B cell (primary cell): ENCODE measurements around the gene HRC. TPM values are rescaled to one million over a fixed set of nuclear protein-coding genes. Genes with fewer than 3 reads are reported as not detected.

Experiments used
- ATAC-seq: fragments of 200-7000 bp; cut with Tn5 transposase; one replicate; pipeline ENCODE4 v1.10.0; 2021; ENCODE audit warnings: low read depth, mild to moderate bottlenecking, moderate number of reproducible peaks, moderate library complexity
- CTCF ChIA-PET: fragments of 350-600 bp; sonication (Branson Sonifier 250); formaldehyde crosslinking; loops from one replicate; lab custom pipeline; 2021; ENCODE audit warnings: antibody characterized with exemption, inconsistent platforms; lab: Charles Lee
- POLR2A ChIA-PET: fragments of 350-600 bp; sonication (Branson Sonifier 250); formaldehyde crosslinking; loops from one replicate; lab custom pipeline; 2021; ENCODE audit warnings: antibody characterized with exemption; lab: Charles Lee
- DNase-seq: peaks from one replicate; pipeline ENCODE4 v3.0.0; 2013
- H2AFZ ChIP-seq: 2 replicates; pipeline ENCODE4 v1.6.1; 2012; ENCODE audit warnings: mild to moderate bottlenecking, low read depth, low read length; ENCODE audit not compliant: insufficient read depth, poor library complexity, severe bottlenecking
- H3K27ac ChIP-seq, 2 donors: 1 replicate in 1 of 2; 2 replicates in 1 of 2; pipeline ENCODE4 v1.5.1; 2012 to 2013; ENCODE audit warnings: low read length in 2 of 2, mild to moderate bottlenecking in 2 of 2, moderate library complexity in 1 of 2
- H3K27me3 ChIP-seq, 4 experiments: fragments of 200-600 bp in 1 of 4; sonication (generic) in 1 of 4; replicated peaks in 1 of 4; 1 replicate in 2 of 4; 2 replicates in 2 of 4; pipeline versions ENCODE4 v1.6.1 to v1.7.0; 2013 to 2016; ENCODE audit warnings: low read length in 3 of 4, mild to moderate bottlenecking in 2 of 4, mixed read lengths in 1 of 4, moderate library complexity in 1 of 4; ENCODE audit not compliant: insufficient read depth in 4 of 4, control insufficient read depth in 3 of 4; ENCODE audit errors: control extremely low read depth in 1 of 4
- H3K36me3 ChIP-seq, 2 experiments: replicated peaks in 1 of 2; 1 replicate in 1 of 2; 2 replicates in 1 of 2; pipeline versions ENCODE4 v1.6.1 to v1.7.1; 2013; ENCODE audit warnings: low read length in 1 of 2; ENCODE audit not compliant: insufficient read depth in 2 of 2, control insufficient read depth in 1 of 2; ENCODE audit errors: control extremely low read depth in 1 of 2, extremely low read depth in 1 of 2
- H3K4me1 ChIP-seq, 2 donors: fragments of 200-600 bp in 1 of 2; sonication (generic) in 1 of 2; 1 replicate in 1 of 2; 2 replicates in 1 of 2; pipeline versions ENCODE4 v1.5.1 to v1.6.1; 2013 to 2017; ENCODE audit warnings: low read length in 2 of 2; ENCODE audit not compliant: control insufficient read depth in 2 of 2, insufficient read depth in 2 of 2
- H3K4me2 ChIP-seq: replicated peaks from 2 replicates; pipeline ENCODE3; 2012; ENCODE audit warnings: mild to moderate bottlenecking, low read depth, low read length; ENCODE audit not compliant: poor library complexity, severe bottlenecking
- H3K4me3 ChIP-seq, 5 experiments: fragments of 200-600 bp in 1 of 5; sonication (generic) in 1 of 5; 1 replicate in 3 of 5; 2 replicates in 2 of 5; pipeline versions ENCODE4 v1.5.1 to v1.7.0; 2011 to 2016; ENCODE audit warnings: low read length in 4 of 5, mild to moderate bottlenecking in 4 of 5, low read depth in 2 of 5, control low read depth in 1 of 5, moderate library complexity in 1 of 5; ENCODE audit not compliant: insufficient read depth in 1 of 5; ENCODE audit errors: control extremely low read depth in 1 of 5, extremely low read depth in 1 of 5
- H3K79me2 ChIP-seq: fragments of 200-600 bp; sonication (generic); one replicate; pipeline ENCODE4 v1.6.0; 2016; ENCODE audit warnings: low read length; ENCODE audit not compliant: control insufficient read depth, insufficient read depth
- H3K9ac ChIP-seq: fragments of 200-600 bp; sonication (generic); 2 replicates; pipeline ENCODE4 v1.6.1; 2017; ENCODE audit warnings: mild to moderate bottlenecking, low read length, moderate library complexity
- H3K9me3 ChIP-seq, 3 donors: one replicate each; pipeline versions ENCODE4 v1.6.1 to v1.7.1; 2013; ENCODE audit warnings: low read length in 2 of 3; ENCODE audit not compliant: control insufficient read depth in 2 of 3, insufficient read depth in 1 of 3; ENCODE audit errors: control extremely low read depth in 1 of 3
- H4K20me1 ChIP-seq: 2 replicates; pipeline ENCODE4 v1.6.0; 2012; ENCODE audit warnings: mild to moderate bottlenecking, low read length; ENCODE audit not compliant: insufficient read depth, control insufficient read depth, poor library complexity, severe bottlenecking
- H3K27ac Mint-ChIP-seq: one replicate; pipeline ENCODE4 v1.8.0; 2021; ENCODE audit warnings: mixed read lengths
- H3K27me3 Mint-ChIP-seq: one replicate; pipeline ENCODE4 v1.8.0; 2021; ENCODE audit warnings: mixed read lengths
- H3K4me1 Mint-ChIP-seq: one replicate; pipeline ENCODE4 v1.8.0; 2021; ENCODE audit warnings: mixed read lengths
- H3K4me3 Mint-ChIP-seq: one replicate; pipeline ENCODE4 v1.8.0; 2021; ENCODE audit warnings: mixed read lengths
- H3K9me3 Mint-ChIP-seq: one replicate; pipeline ENCODE4 v1.8.0; 2022; ENCODE audit warnings: mixed read lengths; ENCODE audit not compliant: insufficient read depth
- EZH2 ChIP-seq: IDR thresholded peaks from 2 replicates; pipeline ENCODE4 v1.6.1; 2012; ENCODE audit warnings: borderline replicate concordance, low read depth, mild to moderate bottlenecking, moderate library complexity, low read length; ENCODE audit not compliant: insufficient read depth, poor library complexity, severe bottlenecking
- whole genome bisulfite sequencing: methylation state at CpG from one replicate; pipeline ENCODE4 v1.1.5; 2013; ENCODE audit warnings: missing lambda C conversion rate; ENCODE audit not compliant: insufficient coverage; 5-methylcytosine and 5-hydroxymethylcytosine counted together
- intact Hi-C: fragments of 100-400 bp; cut with micrococcal nuclease; formaldehyde crosslinking; loops from one replicate; pipeline ENCODE4 v1.10.0; 2022
- polyA plus RNA-seq: library from polyadenylated mRNA; depleted of rRNA; stranded (reverse); fragments of >200 nt; gene quantifications from 2 replicates; pipeline ENCODE4 v1.2.3, GENCODE V29; 2012
- total RNA-seq, 2 donors: library from RNA; stranded (reverse); fragments of 120-200 nt in 1 of 2; gene quantifications; 1 replicate in 1 of 2; 2 replicates in 1 of 2; pipeline versions ENCODE4 v1.2.3 to v1.2.4, GENCODE V29; 2013 to 2022
- TF ChIP-seq, protein P1 (sequence below): fragments of 200-600 bp; IDR thresholded peaks from one replicate; pipeline ENCODE4 v1.8.0; 2022; ENCODE audit warnings: antibody characterized with exemption, mild to moderate bottlenecking

The HRC gene
- total and polyA plus RNA-seq, 2 donors (not counting 1 experiment from before 2014, with no cell fraction given): not detected

DNA sequence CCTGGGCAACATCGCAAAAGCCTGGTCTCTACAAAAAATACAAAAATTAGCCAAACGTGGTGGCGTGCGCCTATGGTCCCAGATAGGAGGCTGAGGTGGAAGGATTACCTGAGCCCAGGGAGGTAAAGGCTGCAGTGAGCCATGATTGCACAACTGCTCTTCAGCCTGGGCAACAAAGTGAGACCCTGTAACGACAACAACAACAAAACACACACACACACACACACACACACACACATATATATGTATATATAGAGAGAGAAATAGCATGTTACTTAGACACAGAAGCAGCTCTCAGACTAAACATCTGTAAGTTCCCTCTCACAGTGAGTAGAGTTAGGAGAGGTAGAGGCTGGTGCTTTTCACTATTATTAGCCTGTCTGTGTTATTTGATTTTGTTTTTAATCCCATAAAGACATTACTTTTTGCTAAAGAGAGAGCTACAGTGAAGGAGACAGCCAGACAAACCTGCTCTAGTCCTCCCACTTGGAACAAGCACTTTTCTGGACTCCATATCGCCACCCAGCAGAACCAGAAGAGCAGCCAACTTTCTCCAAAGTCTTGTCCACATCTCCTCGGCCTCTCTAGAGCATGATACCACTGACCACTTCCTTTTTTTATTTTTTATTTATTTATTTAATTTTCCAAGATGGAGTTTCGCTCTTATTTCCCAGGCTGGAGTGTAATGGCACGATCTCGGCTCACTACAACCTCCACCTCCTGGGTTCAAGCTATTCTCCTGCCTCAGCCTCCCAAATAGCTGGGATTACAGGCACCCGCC is 43.8 kb downstream of the HRC start:
- H3K4me2 ChIP-seq: no peak overlapping the region
- no peak for DNase-seq
- H4K20me1 ChIP-seq: peaks cover 19% of the 10 kb centered on the region
- no peak overlapping the region for H3K9ac ChIP-seq
- no CpG with 5 or more reads among the region's 11 CpGs for WGBS
- H3K79me2 ChIP-seq: no peaks in the 10 kb centered on the region
- no peak overlapping the region for H3K4me3 ChIP-seq
- Mint-ChIP-seq H3K9me3 (no peaks in the 10 kb centered on the region), H3K27ac (no peak overlapping the region), H3K4me1 (peaks cover 22% of the 10 kb centered on the region), H3K27me3 (no peaks in the 10 kb centered on the region), H3K4me3 (no peak overlapping the region)
- no peaks in the 10 kb centered on the region for H3K9me3 ChIP-seq
- no peak for TF ChIP-seq EZH2
- TF ChIP-seq, protein P1, sequence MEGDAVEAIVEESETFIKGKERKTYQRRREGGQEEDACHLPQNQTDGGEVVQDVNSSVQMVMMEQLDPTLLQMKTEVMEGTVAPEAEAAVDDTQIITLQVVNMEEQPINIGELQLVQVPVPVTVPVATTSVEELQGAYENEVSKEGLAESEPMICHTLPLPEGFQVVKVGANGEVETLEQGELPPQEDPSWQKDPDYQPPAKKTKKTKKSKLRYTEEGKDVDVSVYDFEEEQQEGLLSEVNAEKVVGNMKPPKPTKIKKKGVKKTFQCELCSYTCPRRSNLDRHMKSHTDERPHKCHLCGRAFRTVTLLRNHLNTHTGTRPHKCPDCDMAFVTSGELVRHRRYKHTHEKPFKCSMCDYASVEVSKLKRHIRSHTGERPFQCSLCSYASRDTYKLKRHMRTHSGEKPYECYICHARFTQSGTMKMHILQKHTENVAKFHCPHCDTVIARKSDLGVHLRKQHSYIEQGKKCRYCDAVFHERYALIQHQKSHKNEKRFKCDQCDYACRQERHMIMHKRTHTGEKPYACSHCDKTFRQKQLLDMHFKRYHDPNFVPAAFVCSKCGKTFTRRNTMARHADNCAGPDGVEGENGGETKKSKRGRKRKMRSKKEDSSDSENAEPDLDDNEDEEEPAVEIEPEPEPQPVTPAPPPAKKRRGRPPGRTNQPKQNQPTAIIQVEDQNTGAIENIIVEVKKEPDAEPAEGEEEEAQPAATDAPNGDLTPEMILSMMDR: no peak
- peaks cover 0 to 25% of the 10 kb centered on the region in 2 experiments for H3K36me3 ChIP-seq
- H2AFZ ChIP-seq: no peak overlapping the region
- CTCF ChIA-PET: interaction anchor here (0.9 to 2.0 kb wide), 4 partner anchors 11 to 37 kb away, joined by 3 to 8 read pairs (median 5); no protein-coding TSS in a partner anchor
- peaks cover 5 to 17% of the 10 kb centered on the region in 2 donors for H3K4me1 ChIP-seq
- H3K27me3 ChIP-seq: no peaks in the 10 kb centered on the region
- intact Hi-C loops: loop anchor here (5.0 to 10.0 kb wide), 4 partner anchors 36 to 563 kb away; partner anchors contain the start of genes DBP, GYS1, PRMT1 and RUVBL2
- no peak overlapping the region for H3K27ac ChIP-seq
- POLR2A ChIA-PET: no interaction called here
- ATAC-seq: no peak

DNA sequence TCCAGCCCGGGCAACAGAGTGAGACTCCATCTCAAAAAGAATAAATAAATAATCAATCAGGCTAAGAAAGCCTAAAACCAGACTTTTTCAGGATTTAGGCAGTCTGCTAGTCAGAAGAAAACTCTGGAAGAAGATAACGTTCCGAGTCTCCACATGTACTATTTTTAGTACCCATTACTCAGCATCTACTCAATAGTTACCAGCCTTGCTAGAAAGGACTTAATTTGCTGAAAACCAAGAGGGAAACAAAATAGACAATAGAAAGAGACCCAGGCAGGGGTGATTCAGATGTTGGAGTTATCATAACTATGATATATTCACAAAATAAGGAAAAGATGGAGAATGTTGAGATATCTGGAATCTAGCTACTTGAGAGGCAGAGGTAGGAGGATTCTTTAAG is 44.6 kb downstream of the HRC start:
- intact Hi-C loops: loop anchor here (5.0 to 10.0 kb wide), 4 partner anchors 37 to 564 kb away; partner anchors contain the start of genes DBP, GYS1, PRMT1 and RUVBL2
- POLR2A ChIA-PET: interaction anchor here (0.7 kb wide), 1 partner anchor 417 kb away, joined by 4 read pairs; no protein-coding TSS in a partner anchor
- H3K4me3 Mint-ChIP-seq: no peak overlapping the region

More for the DNA sequence above, 44.6 kb downstream of the HRC start:
- H3K27ac ChIP-seq: no peak overlapping the region
- Mint-ChIP-seq H3K27ac (no peak overlapping the region), H3K9me3 (no peaks in the 10 kb centered on the region), H3K4me1 (peaks cover 18% of the 10 kb centered on the region), H3K27me3 (no peaks in the 10 kb centered on the region)
- no peaks in the 10 kb centered on the region for H3K9me3 ChIP-seq
- CTCF ChIA-PET: interaction anchor here (0.7 to 2.2 kb wide), 6 partner anchors 10 to 38 kb away, joined by 3 to 8 read pairs (median 5); no protein-coding TSS in a partner anchor
- peaks cover 27% of the 10 kb centered on the region for H4K20me1 ChIP-seq
- WGBS: 100% methylated on average over 1 of the region's 3 CpGs
- no peak overlapping the region for H3K4me2 ChIP-seq
- H3K36me3 ChIP-seq: peaks cover 0 to 30% of the 10 kb centered on the region in 2 experiments
- peaks cover 5 to 17% of the 10 kb centered on the region in 2 donors for H3K4me1 ChIP-seq
- H3K79me2 ChIP-seq: no peaks in the 10 kb centered on the region
- H3K9ac ChIP-seq: no peak overlapping the region
- no peak overlapping the region for H3K4me3 ChIP-seq
- no peak for ATAC-seq
- no peak overlapping the region for H2AFZ ChIP-seq
- TF ChIP-seq EZH2: no peak
- TF ChIP-seq, protein P1: no peak
- H3K27me3 ChIP-seq: no peaks in the 10 kb centered on the region
- no peak for DNase-seq
